Retinal pigment epithelial cell (primary cell): ENCODE measurements around the gene KLHL22.

Experiments
- DNase-seq: peaks from one replicate; pipeline ENCODE4 v3.0.0-alpha.2; 2010; ENCODE audit warnings: low read depth
- H3K4me3 ChIP-seq: 2 replicates; pipeline ENCODE4 v1.5.1; 2011; ENCODE audit warnings: mild to moderate bottlenecking, low read length, control low read depth, moderate library complexity
- CTCF ChIP-seq: conservative IDR thresholded peaks from 2 replicates; pipeline ENCODE4 v1.5.1; 2011; ENCODE audit warnings: low read depth, low read length, control low read depth, inconsistent platforms

KLHL22 gene

GRCh38 chr22:20433686-20434241 lies 61.8 kb downstream of the KLHL22 start:
- H3K4me3 ChIP-seq = no peak overlapping the region
- TF ChIP-seq CTCF = no peak

GRCh38 chr22:20433191-20433590 lies 62.4 kb downstream of the KLHL22 start:
- no peak for DNase-seq
- no peak overlapping the region for H3K4me3 ChIP-seq
- TF ChIP-seq CTCF = no peak

More at GRCh38 chr22:20433686-20434241, 61.8 kb downstream of the KLHL22 start:
- no peak for DNase-seq

GRCh38 chr22:20432244-20432686 lies 63.3 kb downstream of the KLHL22 start:
- TF ChIP-seq CTCF = no peak
- no peak overlapping the region for H3K4me3 ChIP-seq
- DNase-seq = no peak

GRCh38 chr22:20431511-20432192 lies 63.9 kb downstream of the KLHL22 start:
- no peak for DNase-seq
- H3K4me3 ChIP-seq = peak overlapping the region; percentile 19
- no peak for TF ChIP-seq CTCF

GRCh38 chr22:20430720-20431510 lies 64.7 kb downstream of the KLHL22 start:
- peak; percentile 43 for TF ChIP-seq CTCF
- H3K4me3 ChIP-seq = peak overlapping the region; percentile 19
- DNase-seq = no peak

GRCh38 chr22:20430101-20430719 lies 65.4 kb downstream of the KLHL22 start:
- DNase-seq = no peak
- TF ChIP-seq CTCF = no peak
- H3K4me3 ChIP-seq = no peak overlapping the region
